CD14-positive monocyte (primary cell): ENCODE data around the gene CDK6. TPM values are rescaled to one million over a fixed set of nuclear protein-coding genes. Genes with fewer than 3 reads are reported as not detected.
A peak's percentile ranks its signal among the peaks of the same experiment; 100 is the strongest.

Source experiments
- DNase-seq, 3 donors: peaks; one replicate each; pipeline ENCODE4 v3.0.0-alpha.2; 2011 to 2022
- H2AFZ ChIP-seq: 2 replicates; pipeline ENCODE4 v1.6.0; 2012; ENCODE audit warnings: mild to moderate bottlenecking, low read depth, low read length, inconsistent platforms; ENCODE audit not compliant: insufficient read depth, poor library complexity, severe bottlenecking
- H3K27ac ChIP-seq, 2 donors: 1 replicate in 1 of 2; 2 replicates in 1 of 2; pipeline ENCODE4 v1.5.1; 2012 to 2013; ENCODE audit warnings: low read length in 2 of 2, control low read depth in 1 of 2, inconsistent platforms in 1 of 2, low read depth in 1 of 2, mild to moderate bottlenecking in 1 of 2
- H3K27me3 ChIP-seq, 2 donors: one replicate each; pipeline versions ENCODE4 v1.6.0 to v1.6.1; 2011 to 2013; ENCODE audit warnings: low read length in 2 of 2; ENCODE audit not compliant: control insufficient read depth in 2 of 2, insufficient read depth in 2 of 2
- H3K36me3 ChIP-seq, 2 donors: replicated peaks in 1 of 2; 1 replicate in 1 of 2; 2 replicates in 1 of 2; pipeline versions ENCODE4 v1.5.1 to v1.6.1; 2012 to 2013; ENCODE audit warnings: low read length in 2 of 2, control low read depth in 1 of 2, inconsistent platforms in 1 of 2, mild to moderate bottlenecking in 1 of 2; ENCODE audit not compliant: insufficient read depth in 2 of 2, control insufficient read depth in 1 of 2
- H3K4me1 ChIP-seq, 2 donors: 1 replicate in 1 of 2; 2 replicates in 1 of 2; pipeline versions ENCODE4 v1.5.1 to v1.6.1; 2012 to 2013; ENCODE audit warnings: low read length in 2 of 2, control low read depth in 1 of 2, inconsistent platforms in 1 of 2, mild to moderate bottlenecking in 1 of 2, moderate library complexity in 1 of 2; ENCODE audit not compliant: insufficient read depth in 2 of 2, control insufficient read depth in 1 of 2
- H3K4me2 ChIP-seq: replicated peaks from 2 replicates; pipeline ENCODE3; 2012; ENCODE audit warnings: low read length, moderate library complexity, mild to moderate bottlenecking; ENCODE audit not compliant: poor library complexity, severe bottlenecking; ENCODE audit errors: extremely low read depth
- H3K4me3 ChIP-seq, 3 experiments: fragments of 200-600 bp in 1 of 3; sonication (generic) in 1 of 3; replicated peaks in 1 of 3; 1 replicate in 2 of 3; 2 replicates in 1 of 3; pipeline ENCODE4 v1.5.1; 2011 to 2013; ENCODE audit warnings: low read length in 3 of 3, mild to moderate bottlenecking in 3 of 3, control low read depth in 2 of 3, low read depth in 2 of 3, inconsistent platforms in 1 of 3, moderate library complexity in 1 of 3
- H3K79me2 ChIP-seq: 2 replicates; pipeline ENCODE4 v1.6.0; 2012; ENCODE audit warnings: mild to moderate bottlenecking, control low read depth, inconsistent platforms, low read length, moderate library complexity; ENCODE audit not compliant: insufficient read depth
- H3K9ac ChIP-seq: 2 replicates; pipeline ENCODE4 v1.6.0; 2017; ENCODE audit warnings: low read length, mild to moderate bottlenecking; ENCODE audit not compliant: insufficient read depth, poor library complexity, severe bottlenecking
- H3K9me3 ChIP-seq, 2 donors: replicated peaks in 1 of 2; 1 replicate in 1 of 2; 2 replicates in 1 of 2; pipeline versions ENCODE4 v1.5.1 to v1.6.1; 2012 to 2013; ENCODE audit warnings: low read length in 2 of 2, control low read depth in 1 of 2; ENCODE audit not compliant: control insufficient read depth in 1 of 2, insufficient read depth in 1 of 2
- H4K20me1 ChIP-seq: 2 replicates; pipeline ENCODE4 v1.6.0; 2012; ENCODE audit warnings: mild to moderate bottlenecking, low read length, control low read depth, moderate library complexity; ENCODE audit not compliant: insufficient read depth
- H3K27ac Mint-ChIP-seq, 7 donors: one replicate each; pipeline ENCODE4 v1.8.0; 2020; ENCODE audit warnings: mild to moderate bottlenecking in 7 of 7, mixed read lengths in 7 of 7, moderate library complexity in 6 of 7, inconsistent platforms in 2 of 7
- H3K27me3 Mint-ChIP-seq, 3 donors: one replicate each; pipeline ENCODE4 v1.8.0; 2021 to 2022; ENCODE audit warnings: low read depth in 3 of 3, mild to moderate bottlenecking in 3 of 3, mixed read lengths in 3 of 3, moderate library complexity in 3 of 3, inconsistent platforms in 1 of 3
- H3K36me3 Mint-ChIP-seq, 2 donors: one replicate each; pipeline ENCODE4 v1.8.0; 2020; ENCODE audit warnings: mixed read lengths in 2 of 2, inconsistent platforms in 1 of 2, mild to moderate bottlenecking in 1 of 2
- H3K4me1 Mint-ChIP-seq: one replicate; pipeline ENCODE4 v1.8.0; 2020; ENCODE audit warnings: mild to moderate bottlenecking, mixed read lengths
- H3K4me3 Mint-ChIP-seq, 2 donors: one replicate each; pipeline ENCODE4 v1.8.0; 2020; ENCODE audit warnings: mild to moderate bottlenecking in 2 of 2, mixed read lengths in 2 of 2, moderate library complexity in 1 of 2
- H3K9me3 Mint-ChIP-seq, 7 donors: one replicate each; pipeline ENCODE4 v1.8.0; 2020 to 2022; ENCODE audit warnings: mixed read lengths in 7 of 7, mild to moderate bottlenecking in 6 of 7, moderate library complexity in 6 of 7, inconsistent platforms in 2 of 7
- CTCF ChIP-seq: fragments of 200-600 bp; IDR thresholded peaks from one replicate; pipeline ENCODE4 v1.8.0; 2022; ENCODE audit warnings: antibody characterized with exemption, mild to moderate bottlenecking
- WGBS: methylation state at CpG from one replicate; pipeline ENCODE4 v1.1.5; 2013; ENCODE audit warnings: missing lambda C conversion rate; ENCODE audit not compliant: insufficient coverage; 5-methylcytosine and 5-hydroxymethylcytosine counted together
- intact Hi-C, 2 donors: fragments of 100-400 bp; cut with micrococcal nuclease; formaldehyde crosslinking; loops; one replicate each; pipeline versions ENCODE4 v1.15.0 to v1.15.1; 2023
- polyA plus RNA-seq, 3 donors: library from polyadenylated mRNA; depleted of rRNA in 1 of 3; unstranded in 2 of 3; stranded (reverse) in 1 of 3; fragments of 300-500 nt in 2 of 3; fragments of >200 nt in 1 of 3; fragmentation: Illumina TruSeq in 2 of 3; gene quantifications; 1 replicate in 2 of 3; 2 replicates in 1 of 3; pipeline ENCODE4 v1.2.3, GENCODE V29; 2012 to 2021

Gene CDK6
- polyA plus RNA-seq, 3 donors = 3.4 to 4.3 (median 3.8) TPM

GRCh38 chr7:92576296-92576695 is 260.1 kb downstream of the CDK6 start:
- peaks cover 1% of the 10 kb centered on the region for H3K4me1 Mint-ChIP-seq
- Histone ChIP-seq H2AFZ (no peak overlapping the region), H3K4me3 (no peak overlapping the region), H3K79me2 (peaks cover 13% of the 10 kb centered on the region), H3K27me3 (no peaks in the 10 kb centered on the region), H4K20me1 (peaks cover 15% of the 10 kb centered on the region), H3K27ac (no peak overlapping the region), H3K9ac (no peak overlapping the region), H3K36me3 (peaks cover 89 to 92% of the 10 kb centered on the region in 2 donors), H3K4me2 (no peak overlapping the region), H3K9me3 (no peaks in the 10 kb centered on the region), H3K4me1 (no peaks in the 10 kb centered on the region)
- no peaks in the 10 kb centered on the region for H3K27me3 Mint-ChIP-seq
- no peak overlapping the region for H3K4me3 Mint-ChIP-seq
- H3K27ac Mint-ChIP-seq = no peak overlapping the region
- H3K36me3 Mint-ChIP-seq = peaks cover 67 to 78% of the 10 kb centered on the region in 2 donors
- 90% methylated on average over 2 of the region's 3 CpGs for WGBS
- no peak for DNase-seq
- peaks cover 0 to 2% (median 0%) of the 10 kb centered on the region in 7 donors for H3K9me3 Mint-ChIP-seq
- no peak for TF ChIP-seq CTCF
- intact Hi-C loops = no loop called here

GRCh38 chr7:92569137-92569536 is 267.2 kb downstream of the CDK6 start:
- no peaks in the 10 kb centered on the region for H3K79me2 ChIP-seq
- H3K4me1 ChIP-seq = peaks cover 0 to 4% of the 10 kb centered on the region in 2 donors
- no peak overlapping the region for H2AFZ ChIP-seq
- Mint-ChIP-seq H3K36me3 (peaks cover 57 to 78% of the 10 kb centered on the region in 2 donors), H3K4me3 (no peak overlapping the region), H3K9me3 (peaks cover 0 to under 1% (median 0%) of the 10 kb centered on the region in 7 donors), H3K27ac (peak overlapping the region in 4 of 7 donors; percentile 5 to 73 (median 39)), H3K27me3 (no peaks in the 10 kb centered on the region), H3K4me1 (peaks cover 9% of the 10 kb centered on the region)
- DNase-seq = no peak
- H3K36me3 ChIP-seq = peaks cover 59 to 88% of the 10 kb centered on the region in 2 donors
- H3K9ac ChIP-seq = no peak overlapping the region
- H3K27me3 ChIP-seq = no peaks in the 10 kb centered on the region
- no peaks in the 10 kb centered on the region for H4K20me1 ChIP-seq
- peak overlapping the region in 1 of 2 donors; percentile 26 for H3K27ac ChIP-seq
- intact Hi-C loops = no loop called here
- 0% methylated on average over 1 of the region's 4 CpGs for WGBS
- no peak overlapping the region for H3K4me2 ChIP-seq
- H3K9me3 ChIP-seq = no peaks in the 10 kb centered on the region
- no peak for TF ChIP-seq CTCF
- no peak overlapping the region for H3K4me3 ChIP-seq
